HG02885 (cell line): ENCODE data around the gene UQCC2.

Experiments
- ATAC-seq: cut with Tn5 transposase; IDR thresholded peaks from one replicate; pipeline ENCODE4 v1.9.1; 2021; ENCODE audit warnings: mild to moderate bottlenecking; ENCODE audit not compliant: unreplicated experiment, poor library complexity

UQCC2 gene

DNA sequence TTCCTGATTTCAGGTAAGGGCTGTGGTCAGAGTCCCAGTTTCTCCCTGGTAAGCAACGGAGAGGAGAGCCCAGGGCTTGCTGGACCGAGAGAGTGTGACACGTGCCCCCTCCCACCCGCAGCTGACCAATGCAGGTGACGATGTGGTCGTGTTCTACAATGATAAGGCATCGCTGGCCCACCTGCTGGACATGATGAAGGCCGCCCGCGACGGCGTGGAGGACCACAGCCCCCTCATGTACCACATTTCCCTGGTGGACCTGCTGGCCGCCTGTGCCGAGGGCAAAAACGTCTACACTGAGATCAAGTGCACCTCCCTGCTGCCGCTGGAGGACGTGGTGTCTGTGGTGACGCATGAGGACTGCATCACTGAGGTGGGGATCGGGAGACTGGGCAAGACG lies 31.7 kb downstream of the UQCC2 start:
- ATAC-seq, result no peak

GRCh38 chr6:33678932-33679490 lies 32.5 kb downstream of the UQCC2 start:
- ATAC-seq, result no peak

DNA sequence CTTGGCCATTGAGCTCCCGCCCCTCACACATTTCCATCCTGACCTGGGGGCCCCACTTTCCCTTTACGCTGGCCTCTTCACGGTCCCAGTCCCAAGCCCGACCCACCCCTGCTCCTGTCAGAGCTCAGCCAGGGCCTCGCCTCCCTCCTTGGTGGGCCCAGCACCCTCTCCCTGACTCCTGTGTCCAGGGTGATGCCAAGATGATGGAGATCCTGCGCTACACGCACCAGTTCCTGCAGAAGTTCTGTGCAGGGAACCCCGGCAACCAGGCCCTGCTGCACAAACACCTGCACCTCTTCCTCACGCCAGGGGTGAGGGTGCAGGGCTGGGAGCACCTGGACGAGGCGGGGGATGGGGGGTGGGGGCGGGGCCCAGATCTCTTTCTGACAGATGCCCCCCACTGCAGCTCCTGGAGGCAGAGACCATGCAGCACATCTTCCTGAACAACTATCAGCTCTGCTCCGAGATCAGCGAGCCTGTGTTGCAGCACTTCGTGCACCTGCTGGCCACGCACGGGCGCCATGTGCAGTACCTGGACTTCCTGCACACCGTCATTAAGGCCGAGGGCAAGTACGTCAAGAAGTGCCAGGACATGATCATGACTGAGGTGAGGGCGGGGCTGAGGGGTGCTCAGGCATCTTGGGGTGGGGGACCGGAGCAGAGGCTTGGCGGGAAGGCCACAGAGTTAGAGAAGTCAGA lies 33.1 kb downstream of the UQCC2 start:
- ATAC-seq, result no peak

DNA sequence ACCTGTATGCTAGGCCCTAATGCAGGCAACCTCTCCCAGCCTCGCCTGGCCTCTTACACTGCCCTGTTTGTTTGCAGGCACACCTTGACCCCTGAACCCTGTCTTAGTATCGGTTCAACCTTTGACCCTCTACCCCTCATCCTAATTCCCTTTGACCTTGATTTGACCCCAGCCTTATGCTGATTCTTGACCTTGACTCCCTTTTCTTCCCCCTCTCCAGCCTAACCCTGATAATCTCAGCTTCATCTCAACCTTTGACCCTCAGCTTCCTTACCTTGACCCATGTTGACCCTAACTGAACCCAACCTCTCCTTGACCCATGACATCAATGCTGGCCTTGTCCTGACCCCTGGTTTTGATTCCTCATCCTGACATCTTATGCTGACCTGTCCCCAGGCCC lies 33.8 kb downstream of the UQCC2 start:
- ATAC-seq, result no peak

DNA sequence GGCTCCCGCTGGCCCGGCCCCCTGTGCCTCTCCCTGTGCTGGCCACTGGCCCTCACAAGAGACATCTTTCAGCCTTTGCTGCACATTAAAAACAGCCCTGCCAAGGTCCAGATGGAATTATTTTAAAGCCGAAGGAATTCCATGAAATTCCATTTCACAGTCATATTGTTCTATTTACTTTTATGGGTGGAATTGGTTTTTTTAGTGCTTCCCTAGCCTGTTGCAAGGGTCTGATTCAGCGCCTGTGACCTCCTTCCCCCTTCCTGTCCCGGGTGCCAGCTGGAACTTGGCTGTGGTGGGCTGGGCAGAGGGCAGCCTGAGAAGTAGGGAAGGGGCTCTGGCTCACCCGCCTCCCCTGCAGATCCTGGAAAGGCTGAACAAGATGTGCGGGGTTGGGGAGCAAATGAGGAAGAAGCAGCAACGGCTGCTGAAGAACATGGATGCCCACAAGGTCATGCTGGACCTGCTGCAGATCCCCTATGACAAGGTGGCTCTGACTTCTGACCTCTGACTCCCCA lies 34.3 kb downstream of the UQCC2 start:
- no peak for ATAC-seq

GRCh38 chr6:33676416-33677142 lies 34.9 kb downstream of the UQCC2 start:
- no peak for ATAC-seq

DNA sequence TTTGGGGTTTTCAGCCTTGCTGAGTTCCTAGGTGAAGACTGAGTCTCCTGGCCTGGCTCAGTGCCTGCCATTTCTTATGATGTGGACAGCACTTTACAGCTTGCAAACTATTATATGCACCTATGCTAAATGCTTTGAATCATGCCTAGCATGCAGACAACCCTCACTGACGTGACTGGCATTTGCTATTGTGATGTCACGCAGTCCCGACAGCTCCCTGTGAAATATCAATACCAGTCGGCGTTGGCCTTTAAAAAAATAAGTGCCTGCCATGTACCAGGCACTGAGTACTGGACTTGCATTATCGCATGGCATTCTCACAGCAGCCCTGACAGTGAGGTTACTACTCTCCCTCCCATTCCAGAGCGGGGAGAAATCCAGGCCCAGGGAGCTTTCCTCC lies 35.5 kb downstream of the UQCC2 start:
- ATAC-seq, result no peak

GRCh38 chr6:33673851-33674250 lies 37.6 kb downstream of the UQCC2 start:
- ATAC-seq, result no peak

DNA sequence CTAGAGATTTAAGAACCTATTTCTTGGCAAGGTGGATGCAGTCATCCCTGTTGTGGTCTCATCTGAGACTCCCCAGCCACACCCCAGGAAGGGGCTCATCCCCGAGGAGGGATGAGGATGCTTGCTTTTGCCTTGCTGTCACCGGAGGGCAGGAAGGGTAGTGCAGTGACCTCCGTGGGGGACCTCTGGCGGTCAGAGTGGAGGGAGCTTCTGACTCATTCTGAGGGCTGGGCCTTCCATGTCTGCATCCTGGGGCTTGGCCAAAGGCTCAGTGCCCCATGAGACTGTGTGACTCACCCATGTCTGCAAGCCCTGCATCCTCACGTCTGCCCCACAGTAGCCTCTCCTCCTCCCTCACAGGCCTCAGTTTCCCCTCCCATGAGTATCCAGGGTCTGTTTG lies 38.7 kb downstream of the UQCC2 start:
- no peak for ATAC-seq

- ATAC-seq, result no peak
These were observed 39.8 kb downstream of the UQCC2 start for GRCh38 chr6:33671744-33672072.

DNA sequence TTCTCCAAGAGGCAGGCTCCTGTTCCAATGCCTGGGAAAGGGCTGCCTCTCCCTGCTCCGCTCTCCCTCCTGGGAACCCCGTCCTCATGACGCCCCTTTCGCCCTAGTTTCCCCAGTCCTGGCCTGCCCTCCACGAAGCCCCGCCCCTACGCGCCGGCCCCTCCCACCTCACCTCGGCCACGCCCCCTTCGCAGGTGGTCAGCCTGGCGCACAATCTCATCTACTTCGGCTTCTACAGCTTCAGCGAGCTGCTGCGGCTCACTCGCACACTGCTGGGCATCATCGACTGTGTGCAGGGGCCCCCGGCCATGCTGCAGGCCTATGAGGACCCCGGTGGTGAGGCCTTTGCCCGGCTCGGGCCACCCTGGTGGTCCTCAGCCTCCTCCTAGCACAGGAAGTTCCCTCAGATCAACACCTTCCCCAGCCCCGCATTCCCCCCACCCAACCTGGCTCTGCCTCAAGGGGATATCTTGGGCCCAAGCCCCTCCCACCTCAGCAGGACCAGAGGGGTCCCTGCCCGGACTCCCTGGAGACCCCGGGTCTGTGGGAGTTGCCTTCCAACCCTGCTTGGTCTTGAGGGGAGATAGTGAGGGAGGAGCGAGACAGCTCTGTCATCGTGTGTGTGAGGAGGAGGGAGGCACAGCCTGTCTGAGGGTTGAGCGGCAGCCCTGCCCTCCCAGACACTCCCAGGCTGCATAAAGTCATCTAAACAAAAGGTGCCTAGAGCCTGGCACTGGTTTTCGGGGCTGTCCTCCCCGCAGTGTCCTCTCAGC lies 40.3 kb downstream of the UQCC2 start:
- ATAC-seq, result no peak

DNA sequence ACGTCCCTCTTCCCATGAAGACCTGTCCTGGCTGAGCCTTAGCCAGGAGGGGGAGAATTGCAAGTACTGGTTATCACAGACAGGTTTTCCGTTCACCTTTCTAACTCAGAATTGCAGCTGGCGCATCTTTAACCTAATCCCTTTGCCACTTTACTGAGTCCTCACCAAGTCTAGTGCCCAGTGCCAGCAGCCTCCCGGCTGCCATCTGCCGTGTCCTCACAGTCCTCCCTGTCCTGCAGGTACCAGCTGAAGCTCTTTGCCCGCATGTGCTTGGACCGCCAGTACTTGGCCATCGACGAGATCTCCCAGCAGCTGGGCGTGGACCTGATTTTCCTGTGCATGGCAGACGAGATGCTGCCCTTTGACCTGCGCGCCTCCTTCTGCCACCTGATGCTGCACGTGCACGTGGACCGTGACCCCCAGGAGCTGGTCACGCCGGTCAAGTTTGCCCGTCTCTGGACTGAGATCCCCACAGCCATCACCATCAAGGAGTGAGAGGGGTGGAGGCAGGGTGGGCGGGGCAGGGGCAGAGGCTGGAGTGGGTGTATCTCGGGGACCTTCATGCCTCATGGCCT lies 41.3 kb downstream of the UQCC2 start:
- no peak for ATAC-seq

- no peak for ATAC-seq
These were observed 42.6 kb downstream of the UQCC2 start for GRCh38 chr6:33668914-33669313.

- ATAC-seq, result no peak
These were observed 43.2 kb downstream of the UQCC2 start for GRCh38 chr6:33668328-33668727.

- no peak for ATAC-seq
These were observed 43.7 kb downstream of the UQCC2 start for GRCh38 chr6:33667776-33668175.

DNA sequence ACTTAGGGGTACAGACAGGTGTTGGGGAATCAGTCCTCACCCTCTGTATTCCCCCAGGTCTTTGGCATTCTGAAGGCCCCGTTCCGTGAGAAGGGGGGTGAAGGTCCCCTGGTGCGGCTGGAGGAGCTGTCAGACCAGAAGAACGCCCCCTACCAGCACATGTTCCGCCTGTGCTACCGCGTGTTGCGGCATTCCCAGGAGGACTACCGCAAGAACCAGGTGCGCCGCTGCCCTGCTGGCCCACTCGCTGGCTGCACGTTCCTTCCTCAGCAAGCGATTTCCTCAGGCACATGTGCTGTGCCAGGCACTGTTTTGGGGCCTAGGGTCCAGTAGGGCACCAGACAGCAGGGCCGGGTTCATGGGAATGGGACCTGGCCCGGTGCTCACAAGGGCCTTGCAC lies 44.4 kb downstream of the UQCC2 start:
- ATAC-seq, result no peak

GRCh38 chr6:33665957-33666356 lies 45.5 kb downstream of the UQCC2 start:
- ATAC-seq, result no peak

DNA sequence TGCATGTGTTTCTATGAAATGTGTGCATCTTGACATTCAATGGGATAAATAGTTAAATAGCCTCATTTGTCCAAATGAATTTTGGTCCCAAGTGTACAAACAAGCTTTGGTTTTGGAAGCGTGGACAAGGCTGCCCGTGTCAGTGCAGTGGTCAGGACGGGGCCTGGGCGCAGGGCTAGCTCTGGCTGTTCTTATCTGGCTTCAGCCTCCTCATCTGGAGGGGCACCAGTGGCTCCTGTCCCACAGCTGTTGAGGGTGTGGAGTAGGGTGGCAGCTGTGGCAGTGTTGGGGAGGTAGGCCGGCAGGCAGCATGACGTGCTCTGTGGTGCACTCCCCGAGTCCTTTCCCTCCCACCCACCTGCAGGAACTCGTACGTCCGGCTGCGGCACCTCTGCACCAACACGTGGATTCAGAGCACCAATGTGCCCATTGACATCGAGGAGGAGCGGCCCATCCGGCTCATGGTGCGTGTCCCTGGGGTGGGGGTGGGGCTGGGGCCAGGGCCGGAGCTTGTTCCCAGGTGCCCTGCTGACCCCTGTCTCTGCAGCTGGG lies 46.9 kb downstream of the UQCC2 start:
- no peak for ATAC-seq

DNA sequence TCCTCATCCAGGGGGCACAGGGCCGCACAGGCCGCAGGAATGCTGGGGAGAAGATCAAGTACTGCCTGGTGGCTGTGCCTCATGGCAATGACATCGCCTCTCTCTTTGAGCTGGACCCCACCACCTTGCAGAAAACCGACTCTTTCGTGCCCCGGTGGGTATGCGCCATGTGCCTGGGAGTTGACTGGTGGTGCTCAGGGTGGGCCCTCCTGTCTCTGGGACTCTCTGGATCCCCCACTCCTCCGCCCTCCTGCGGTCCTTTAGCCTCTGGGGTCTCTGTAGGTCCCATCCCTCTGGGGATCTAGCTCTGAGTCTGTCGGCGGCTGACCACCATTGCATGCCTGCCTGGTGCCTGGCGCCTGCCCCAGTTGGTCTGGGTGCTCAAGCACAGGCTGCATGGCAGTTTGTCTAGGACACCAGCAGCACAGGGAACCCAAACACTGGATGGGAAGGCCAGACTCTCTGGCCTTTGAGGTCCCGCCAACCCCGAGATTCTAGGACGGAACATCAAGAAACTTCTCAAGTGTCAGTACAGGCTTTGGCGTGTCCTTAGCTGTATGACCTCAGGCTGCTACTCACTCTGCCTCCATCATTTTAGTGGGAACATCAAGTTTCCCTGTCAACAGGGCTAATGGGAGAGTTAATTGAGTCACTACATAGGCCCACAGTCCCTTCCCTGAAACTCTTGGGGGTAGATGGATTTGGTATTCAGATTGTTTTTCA lies 47.6 kb downstream of the UQCC2 start:
- no peak for ATAC-seq

- no peak for ATAC-seq
These were observed 48.5 kb downstream of the UQCC2 start for GRCh38 chr6:33663028-33663427.
